ENCODE measurements around the gene TCEA3.
"Not testable (repeated sequence)": the region's sequence is repeated elsewhere in the genome, so short reads cannot be mapped to it uniquely, and the experiment has no call there.

Gene TCEA3

GRCh38 chr1:23387494-23387893, 37.1 kb downstream of the TCEA3 start:
- no peak for DNase-seq

GRCh38 chr1:23385119-23385621, 39.4 kb downstream of the TCEA3 start:
- DNase-seq: no peak

- no peak for DNase-seq
These were observed 40.1 kb downstream of the TCEA3 start for GRCh38 chr1:23384312-23385058.

GRCh38 chr1:23383577-23384311, 40.8 kb downstream of the TCEA3 start:
- no peak for DNase-seq

- no peak for DNase-seq
These were observed 43.2 kb downstream of the TCEA3 start for GRCh38 chr1:23381233-23381885.

GRCh38 chr1:23380719-23381118, 43.8 kb downstream of the TCEA3 start:
- DNase-seq: no peak

- DNase-seq: not testable (repeated sequence)
These were observed 44.3 kb downstream of the TCEA3 start for GRCh38 chr1:23380236-23380635.

GRCh38 chr1:23376890-23377811, 47.4 kb downstream of the TCEA3 start:
- no peak for DNase-seq

GRCh38 chr1:23374079-23374735, 50.3 kb downstream of the TCEA3 start:
- DNase-seq: not testable (repeated sequence)

- DNase-seq: no peak
These were observed 52.3 kb downstream of the TCEA3 start for GRCh38 chr1:23371987-23372880.

GRCh38 chr1:23370709-23371584, 53.6 kb downstream of the TCEA3 start:
- no peak for DNase-seq

- no peak for DNase-seq
These were observed 54.2 kb downstream of the TCEA3 start for GRCh38 chr1:23370330-23370708.

- peak; percentile 74 for DNase-seq
These were observed 55.1 kb downstream of the TCEA3 start, which contains the start of gene ZNF436 for GRCh38 chr1:23369335-23370013. TSS of gene ZNF436 (minus strand) at chr1:23369836. CDS start at chr1:23368005, 1,831 bp downstream.

- DNase-seq: peak; percentile 95
These were observed 55.8 kb downstream of the TCEA3 start for GRCh38 chr1:23368562-23369334.

- DNase-seq: peak; percentile 99
These were observed 56.6 kb downstream of the TCEA3 start for GRCh38 chr1:23367791-23368561.

GRCh38 chr1:23367451-23367790, 57.1 kb downstream of the TCEA3 start:
- DNase-seq: no peak

GRCh38 chr1:23366598-23366997, 58.0 kb downstream of the TCEA3 start:
- DNase-seq: no peak

- DNase-seq: no peak
These were observed 58.4 kb downstream of the TCEA3 start for GRCh38 chr1:23366146-23366545.
